ENCODE data around the gene DSG3. TPM values are rescaled to one million over a fixed set of nuclear protein-coding genes. Genes with fewer than 3 reads are reported as not detected.

Gene DSG3
- total RNA-seq, 1 donor from 2014 or later, result not detected

DNA sequence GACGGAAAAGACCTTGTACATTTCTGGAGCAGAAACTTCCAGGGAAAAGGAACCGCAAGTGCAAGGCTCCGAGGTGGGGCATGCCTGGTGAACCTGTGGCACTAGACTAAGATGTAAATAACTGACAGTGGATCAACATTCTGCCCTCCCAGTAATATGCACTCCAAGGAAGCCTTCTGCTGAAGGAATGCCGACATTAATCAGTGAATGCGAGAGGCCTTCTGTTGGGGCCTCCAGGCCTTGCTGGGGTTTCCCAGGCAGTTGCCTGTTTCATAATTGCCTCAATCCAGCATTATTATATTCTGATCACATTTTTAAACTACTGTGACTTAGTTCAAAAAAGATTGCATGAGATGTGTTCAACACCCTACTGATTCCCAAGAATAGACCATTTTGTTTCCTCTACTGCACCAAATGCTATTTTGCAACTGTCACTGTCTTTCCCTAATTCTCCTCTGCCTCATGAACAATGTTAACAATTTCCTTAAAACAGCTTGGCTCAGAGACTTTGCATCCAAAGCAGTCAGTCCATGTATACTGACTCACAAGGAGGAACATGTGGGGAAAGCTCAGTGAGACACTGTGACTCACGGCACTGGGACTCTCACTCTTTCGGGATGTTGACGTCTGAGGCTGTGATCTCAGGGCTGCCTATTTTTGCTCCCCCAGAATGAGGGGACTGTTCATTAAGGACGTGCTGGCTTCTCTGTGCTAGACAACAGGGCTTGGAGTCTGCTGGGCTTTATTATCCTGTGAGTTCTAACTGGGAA, 39.9 kb downstream of the DSG3 start:
- Histone ChIP-seq H3K4me3 (no peak overlapping the region), H3K36me3 (no peaks in the 10 kb centered on the region), H3K27ac (no peak overlapping the region), H3K9me3 (no peaks in the 10 kb centered on the region), H3K4me1 (no peaks in the 10 kb centered on the region), H3K27me3 (no peaks in the 10 kb centered on the region)
- intact Hi-C loops (cut with DNase I), result no loop called here
- DNase-seq (ENCODE audit: low spot score in 2 of 2), result no peak
- TF ChIP-seq, protein P1, sequence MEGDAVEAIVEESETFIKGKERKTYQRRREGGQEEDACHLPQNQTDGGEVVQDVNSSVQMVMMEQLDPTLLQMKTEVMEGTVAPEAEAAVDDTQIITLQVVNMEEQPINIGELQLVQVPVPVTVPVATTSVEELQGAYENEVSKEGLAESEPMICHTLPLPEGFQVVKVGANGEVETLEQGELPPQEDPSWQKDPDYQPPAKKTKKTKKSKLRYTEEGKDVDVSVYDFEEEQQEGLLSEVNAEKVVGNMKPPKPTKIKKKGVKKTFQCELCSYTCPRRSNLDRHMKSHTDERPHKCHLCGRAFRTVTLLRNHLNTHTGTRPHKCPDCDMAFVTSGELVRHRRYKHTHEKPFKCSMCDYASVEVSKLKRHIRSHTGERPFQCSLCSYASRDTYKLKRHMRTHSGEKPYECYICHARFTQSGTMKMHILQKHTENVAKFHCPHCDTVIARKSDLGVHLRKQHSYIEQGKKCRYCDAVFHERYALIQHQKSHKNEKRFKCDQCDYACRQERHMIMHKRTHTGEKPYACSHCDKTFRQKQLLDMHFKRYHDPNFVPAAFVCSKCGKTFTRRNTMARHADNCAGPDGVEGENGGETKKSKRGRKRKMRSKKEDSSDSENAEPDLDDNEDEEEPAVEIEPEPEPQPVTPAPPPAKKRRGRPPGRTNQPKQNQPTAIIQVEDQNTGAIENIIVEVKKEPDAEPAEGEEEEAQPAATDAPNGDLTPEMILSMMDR (IDR thresholded peaks at IDR 0.05), result no peak

- no peaks in the 10 kb centered on the region for H3K9me3 ChIP-seq
- no peaks in the 10 kb centered on the region for H3K4me1 ChIP-seq
- no peak for DNase-seq (ENCODE audit: low spot score in 2 of 2)
- no peak overlapping the region for H3K4me3 ChIP-seq
- no peaks in the 10 kb centered on the region for H3K36me3 ChIP-seq
- TF ChIP-seq, protein P1 (IDR thresholded peaks at IDR 0.05), result no peak
- H3K27me3 ChIP-seq, result no peaks in the 10 kb centered on the region
- intact Hi-C loops (cut with DNase I), result no loop called here
- no peak overlapping the region for H3K27ac ChIP-seq
Measured at GRCh38 chr18:31489311-31489710, 41.8 kb downstream of the DSG3 start.

DNA sequence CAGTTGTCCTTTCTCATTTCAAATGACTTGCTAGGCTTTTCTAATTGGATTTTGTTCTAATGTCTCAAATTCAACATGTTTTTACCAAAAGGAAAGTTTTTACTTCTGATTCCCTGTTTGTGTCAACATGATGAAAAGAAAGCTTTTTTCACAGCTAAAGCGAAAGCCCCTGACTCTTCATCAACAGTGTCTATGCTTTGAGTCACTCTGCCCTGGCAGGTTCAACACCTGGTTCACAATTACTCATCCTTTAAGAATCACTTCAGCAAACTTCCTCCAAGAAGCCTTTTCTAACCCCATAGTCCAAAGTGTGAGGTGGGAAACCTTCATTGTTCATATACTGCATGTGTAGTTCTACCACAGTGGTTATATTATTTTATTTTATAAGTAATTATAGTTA, 42.8 kb downstream of the DSG3 start:
- no peaks in the 10 kb centered on the region for H3K9me3 ChIP-seq
- intact Hi-C loops (cut with DNase I), result no loop called here
- H3K27ac ChIP-seq, result no peak overlapping the region
- H3K4me1 ChIP-seq, result no peaks in the 10 kb centered on the region
- TF ChIP-seq, protein P1 (IDR thresholded peaks at IDR 0.05), result no peak
- H3K27me3 ChIP-seq, result no peaks in the 10 kb centered on the region
- H3K36me3 ChIP-seq, result no peaks in the 10 kb centered on the region
- H3K4me3 ChIP-seq, result no peak overlapping the region
- no peak for DNase-seq (ENCODE audit: low spot score in 2 of 2)

GRCh38 chr18:31490833-31491232, 43.3 kb downstream of the DSG3 start:
- TF ChIP-seq, protein P1 (IDR thresholded peaks at IDR 0.05), result no peak
- Histone ChIP-seq H3K4me3 (no peak overlapping the region), H3K27ac (no peak overlapping the region), H3K4me1 (no peaks in the 10 kb centered on the region), H3K36me3 (no peaks in the 10 kb centered on the region), H3K9me3 (no peaks in the 10 kb centered on the region), H3K27me3 (no peaks in the 10 kb centered on the region)
- no peak for DNase-seq (ENCODE audit: low spot score in 2 of 2)
- intact Hi-C loops (cut with DNase I), result no loop called here

GRCh38 chr18:31491586-31491985, 44.0 kb downstream of the DSG3 start:
- no peaks in the 10 kb centered on the region for H3K9me3 ChIP-seq
- no peak overlapping the region for H3K4me3 ChIP-seq
- H3K4me1 ChIP-seq, result no peaks in the 10 kb centered on the region
- H3K27ac ChIP-seq, result no peak overlapping the region
- DNase-seq (ENCODE audit: low spot score in 2 of 2), result no peak
- intact Hi-C loops (cut with DNase I), result no loop called here
- H3K36me3 ChIP-seq, result no peaks in the 10 kb centered on the region
- H3K27me3 ChIP-seq, result no peaks in the 10 kb centered on the region
- TF ChIP-seq, protein P1 (IDR thresholded peaks at IDR 0.05), result no peak

All from ascending aorta (tissue), 2 donors.